ENCODE data around the gene CCR3.

CCR3 gene

DNA sequence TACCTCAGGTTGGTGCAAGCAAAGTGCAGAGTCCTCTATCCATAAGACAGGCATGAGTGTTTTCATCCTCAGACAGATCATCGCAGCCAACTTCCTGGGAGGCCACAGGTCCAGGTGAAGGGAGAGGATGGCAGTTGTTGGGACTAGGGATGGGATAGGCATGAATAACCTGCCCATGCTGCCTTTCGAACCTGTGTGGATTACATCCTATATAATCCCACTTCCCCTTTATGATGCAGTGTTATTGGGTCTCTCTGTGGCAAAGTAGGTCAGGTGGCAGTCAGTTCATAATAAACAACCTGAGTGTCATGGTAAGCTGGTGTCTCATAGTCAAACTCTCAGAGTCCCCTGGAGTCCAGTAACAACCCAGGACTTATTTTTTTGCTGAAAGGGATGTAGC lies 40.4 kb downstream of the CCR3 start:
- H3K4me1 ChIP-seq (ENCODE audit: control insufficient read depth in 1 of 2, insufficient read depth in 2 of 2, low read length in 2 of 2), result peaks cover 9 to 27% of the 10 kb centered on the region in 2 donors
- H3K36me3 ChIP-seq (ENCODE audit: control insufficient read depth in 1 of 2, insufficient read depth in 2 of 2, low read length in 2 of 2), result no peaks in the 10 kb centered on the region
- H3K9ac ChIP-seq (ENCODE audit: low read depth in 1 of 2, low read length in 2 of 2), result no peak overlapping the region
- no peak overlapping the region for H3K27ac ChIP-seq (ENCODE audit: low read depth, low read length)
- no peaks in the 10 kb centered on the region for H3K27me3 ChIP-seq (ENCODE audit: control insufficient read depth in 1 of 2, insufficient read depth in 2 of 2, low read length in 2 of 2)
- H3K9me3 ChIP-seq (ENCODE audit: control insufficient read depth in 1 of 2, low read length in 2 of 2), result peaks cover 0 to 5% of the 10 kb centered on the region in 2 donors
- H3K4me3 ChIP-seq (ENCODE audit: low read depth in 1 of 2, low read length in 2 of 2), result no peak overlapping the region

DNA sequence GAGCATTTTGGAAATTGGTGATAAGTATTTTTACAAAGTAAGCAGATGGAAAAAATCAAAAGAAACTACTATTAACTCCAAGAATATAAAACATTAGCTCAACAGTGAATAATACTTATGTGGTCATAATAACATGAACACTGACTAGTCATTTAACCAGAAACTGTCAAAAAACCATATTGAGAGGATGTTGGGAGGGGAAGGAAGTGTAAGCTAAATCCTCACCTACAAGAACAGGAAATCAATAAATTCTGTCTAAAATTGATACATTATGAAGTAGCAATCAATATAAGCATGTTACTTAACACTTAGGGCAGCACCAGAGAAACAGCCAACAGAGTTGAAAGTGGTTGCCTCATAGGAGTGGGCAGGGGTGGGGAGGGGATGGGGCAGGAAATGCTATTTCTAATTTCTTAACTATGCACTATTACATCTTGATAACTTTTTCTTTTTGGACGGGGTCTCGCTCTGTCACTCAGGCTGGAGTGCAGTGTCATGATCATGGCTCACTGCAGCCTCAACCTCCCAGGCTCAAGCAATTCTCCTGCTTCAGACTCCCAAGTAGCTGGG lies 41.7 kb downstream of the CCR3 start:
- Histone ChIP-seq H3K27ac (ENCODE audit: low read depth, low read length) (no peak overlapping the region), H3K4me1 (ENCODE audit: control insufficient read depth in 1 of 2, insufficient read depth in 2 of 2, low read length in 2 of 2) (peaks cover 9 to 21% of the 10 kb centered on the region in 2 donors), H3K9ac (ENCODE audit: low read depth in 1 of 2, low read length in 2 of 2) (no peak overlapping the region), H3K4me3 (ENCODE audit: low read depth in 1 of 2, low read length in 2 of 2) (no peak overlapping the region), H3K9me3 (ENCODE audit: control insufficient read depth in 1 of 2, low read length in 2 of 2) (peaks cover 0 to 5% of the 10 kb centered on the region in 2 donors), H3K27me3 (ENCODE audit: control insufficient read depth in 1 of 2, insufficient read depth in 2 of 2, low read length in 2 of 2) (no peaks in the 10 kb centered on the region), H3K36me3 (ENCODE audit: control insufficient read depth in 1 of 2, insufficient read depth in 2 of 2, low read length in 2 of 2) (no peaks in the 10 kb centered on the region)

DNA sequence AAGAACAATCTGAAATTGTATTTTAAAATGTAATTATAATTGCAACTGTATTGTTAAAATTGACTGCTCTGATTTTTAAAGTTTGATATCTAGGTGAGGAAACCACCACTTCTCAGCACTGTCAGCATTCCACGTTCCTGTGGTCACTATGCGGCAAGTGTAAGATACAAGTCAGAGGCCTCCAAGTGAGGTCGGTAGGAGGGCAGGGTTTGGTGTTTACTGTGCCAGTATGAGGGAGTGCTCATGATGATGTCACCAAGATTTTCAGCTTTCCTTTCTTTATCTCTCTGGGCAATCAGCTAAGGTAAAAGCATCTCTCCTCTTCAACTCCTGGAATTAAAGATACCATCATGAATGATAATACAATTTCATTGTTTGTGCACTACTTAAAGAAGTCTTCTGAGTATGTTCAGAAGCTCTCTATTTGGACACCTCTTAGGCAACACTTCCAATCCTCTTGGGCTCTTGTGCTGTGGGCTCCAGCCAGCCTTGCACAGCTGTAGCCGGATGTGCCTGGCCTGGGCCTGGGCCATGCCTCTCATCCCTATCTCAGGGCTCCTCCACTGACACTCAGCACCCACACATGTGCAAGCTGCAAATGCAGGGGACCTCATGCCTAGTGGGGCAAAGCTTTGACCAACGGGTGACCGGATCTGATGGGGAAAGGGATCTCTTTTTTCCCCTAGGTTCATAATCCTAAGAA lies 42.9 kb downstream of the CCR3 start:
- no peaks in the 10 kb centered on the region for H3K9me3 ChIP-seq (ENCODE audit: control insufficient read depth in 1 of 2, low read length in 2 of 2)
- no peak overlapping the region for H3K27ac ChIP-seq (ENCODE audit: low read depth, low read length)
- no peaks in the 10 kb centered on the region for H3K36me3 ChIP-seq (ENCODE audit: control insufficient read depth in 1 of 2, insufficient read depth in 2 of 2, low read length in 2 of 2)
- H3K9ac ChIP-seq (ENCODE audit: low read depth in 1 of 2, low read length in 2 of 2), result no peak overlapping the region
- no peak overlapping the region for H3K4me3 ChIP-seq (ENCODE audit: low read depth in 1 of 2, low read length in 2 of 2)
- H3K27me3 ChIP-seq (ENCODE audit: control insufficient read depth in 1 of 2, insufficient read depth in 2 of 2, low read length in 2 of 2), result no peaks in the 10 kb centered on the region
- peaks cover 9 to 11% of the 10 kb centered on the region in 2 donors for H3K4me1 ChIP-seq (ENCODE audit: control insufficient read depth in 1 of 2, insufficient read depth in 2 of 2, low read length in 2 of 2)

DNA sequence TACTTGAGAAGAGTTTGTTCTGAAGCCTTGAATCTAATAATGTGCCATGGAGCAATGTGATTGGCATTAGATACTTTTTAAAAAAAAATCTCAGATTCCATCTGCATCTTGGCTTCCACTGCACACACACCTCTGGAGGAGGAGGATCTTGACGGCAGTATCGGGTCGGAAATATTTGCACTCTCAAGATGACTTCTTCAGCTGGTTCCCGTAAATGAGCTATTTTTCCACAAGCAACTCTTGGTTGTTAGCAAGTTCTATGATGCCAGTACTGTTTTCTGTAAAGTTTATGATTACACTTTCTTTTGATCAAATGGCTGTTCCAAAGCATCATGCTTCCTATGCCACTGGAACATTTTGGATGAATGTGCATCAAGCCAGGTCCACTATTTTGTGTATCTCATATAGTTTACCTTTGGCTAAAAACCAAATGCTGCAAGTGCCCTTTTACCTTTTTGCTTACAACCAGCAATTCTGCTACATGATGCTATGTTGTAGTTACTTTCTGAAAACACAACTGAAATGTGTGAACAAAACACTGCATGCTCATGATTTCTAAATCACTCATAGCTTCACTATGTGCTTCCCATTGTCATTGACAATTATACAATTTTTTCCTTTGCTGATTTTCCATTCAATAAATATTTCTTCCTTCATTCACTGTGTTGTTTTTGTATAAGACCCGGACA lies 43.8 kb downstream of the CCR3 start:
- no peaks in the 10 kb centered on the region for H3K27me3 ChIP-seq (ENCODE audit: control insufficient read depth in 1 of 2, insufficient read depth in 2 of 2, low read length in 2 of 2)
- no peak overlapping the region for H3K27ac ChIP-seq (ENCODE audit: low read depth, low read length)
- H3K4me1 ChIP-seq (ENCODE audit: control insufficient read depth in 1 of 2, insufficient read depth in 2 of 2, low read length in 2 of 2), result peaks cover 8 to 9% of the 10 kb centered on the region in 2 donors

DNA sequence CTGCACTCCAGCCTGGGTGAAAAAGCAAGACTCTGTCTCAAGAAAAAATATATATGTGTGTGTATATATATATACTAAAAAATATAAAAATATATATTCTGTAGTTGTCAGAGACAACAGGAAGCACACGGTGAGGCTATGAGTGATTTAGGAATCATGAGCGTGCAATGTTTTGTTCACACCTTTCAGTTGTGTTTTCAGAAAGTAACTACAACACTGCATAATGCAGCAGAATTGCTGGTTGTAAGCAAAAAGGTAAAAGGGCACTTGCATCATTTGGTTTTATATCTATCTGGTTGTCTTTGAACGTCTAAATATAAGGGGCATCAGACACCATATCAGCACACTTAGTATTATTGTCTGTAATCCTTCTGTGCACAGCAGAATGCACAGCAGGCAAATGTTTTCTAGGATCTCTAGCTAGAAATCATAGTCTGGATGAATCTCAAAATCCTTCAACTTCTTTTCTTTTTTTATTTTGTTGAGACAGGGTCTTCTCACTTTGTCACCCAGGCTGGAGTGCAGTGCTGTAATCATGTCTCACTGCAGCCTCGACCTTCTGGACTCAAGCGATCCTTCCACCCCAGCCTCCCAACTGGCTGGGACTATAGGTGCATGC lies 44.8 kb downstream of the CCR3 start:
- Histone ChIP-seq H3K4me3 (ENCODE audit: low read depth in 1 of 2, low read length in 2 of 2) (no peak overlapping the region), H3K36me3 (ENCODE audit: control insufficient read depth in 1 of 2, insufficient read depth in 2 of 2, low read length in 2 of 2) (no peaks in the 10 kb centered on the region), H3K27me3 (ENCODE audit: control insufficient read depth in 1 of 2, insufficient read depth in 2 of 2, low read length in 2 of 2) (no peaks in the 10 kb centered on the region), H3K4me1 (ENCODE audit: control insufficient read depth in 1 of 2, insufficient read depth in 2 of 2, low read length in 2 of 2) (peaks cover 8 to 9% of the 10 kb centered on the region in 2 donors), H3K9ac (ENCODE audit: low read depth in 1 of 2, low read length in 2 of 2) (no peak overlapping the region), H3K9me3 (ENCODE audit: control insufficient read depth in 1 of 2, low read length in 2 of 2) (no peaks in the 10 kb centered on the region), H3K27ac (ENCODE audit: low read depth, low read length) (no peak overlapping the region)

More for the DNA sequence above, 43.8 kb downstream of the CCR3 start:
- Histone ChIP-seq H3K9me3 (ENCODE audit: control insufficient read depth in 1 of 2, low read length in 2 of 2) (no peaks in the 10 kb centered on the region), H3K36me3 (ENCODE audit: control insufficient read depth in 1 of 2, insufficient read depth in 2 of 2, low read length in 2 of 2) (no peaks in the 10 kb centered on the region), H3K9ac (ENCODE audit: low read depth in 1 of 2, low read length in 2 of 2) (no peak overlapping the region), H3K4me3 (ENCODE audit: low read depth in 1 of 2, low read length in 2 of 2) (no peak overlapping the region)

DNA sequence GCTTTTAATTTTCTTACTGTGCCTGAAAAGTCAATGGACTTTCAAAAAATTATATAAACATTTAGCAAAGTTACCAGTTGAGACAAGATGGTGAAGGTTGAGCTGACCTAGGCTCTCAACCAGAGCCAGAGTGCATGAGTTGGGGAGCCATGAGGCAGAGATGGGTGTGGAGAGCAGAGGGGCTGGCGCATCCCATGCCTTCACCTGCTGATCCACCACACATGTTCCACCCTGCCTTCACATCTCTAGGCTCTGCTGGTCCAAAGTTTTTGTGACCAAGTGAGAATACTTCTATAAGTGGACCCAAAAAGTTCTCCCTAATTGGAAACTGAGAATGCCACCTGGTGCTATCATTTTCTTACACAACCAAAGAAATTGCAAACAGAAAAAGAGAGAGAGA lies 47.3 kb downstream of the CCR3 start:
- Histone ChIP-seq H3K27me3 (ENCODE audit: control insufficient read depth in 1 of 2, insufficient read depth in 2 of 2, low read length in 2 of 2) (no peaks in the 10 kb centered on the region), H3K4me3 (ENCODE audit: low read depth in 1 of 2, low read length in 2 of 2) (no peak overlapping the region), H3K9me3 (ENCODE audit: control insufficient read depth in 1 of 2, low read length in 2 of 2) (no peaks in the 10 kb centered on the region), H3K27ac (ENCODE audit: low read depth, low read length) (no peak overlapping the region), H3K4me1 (ENCODE audit: control insufficient read depth in 1 of 2, insufficient read depth in 2 of 2, low read length in 2 of 2) (peaks cover 13 to 15% of the 10 kb centered on the region in 2 donors), H3K9ac (ENCODE audit: low read depth in 1 of 2, low read length in 2 of 2) (no peak overlapping the region), H3K36me3 (ENCODE audit: control insufficient read depth in 1 of 2, insufficient read depth in 2 of 2, low read length in 2 of 2) (no peaks in the 10 kb centered on the region)

DNA sequence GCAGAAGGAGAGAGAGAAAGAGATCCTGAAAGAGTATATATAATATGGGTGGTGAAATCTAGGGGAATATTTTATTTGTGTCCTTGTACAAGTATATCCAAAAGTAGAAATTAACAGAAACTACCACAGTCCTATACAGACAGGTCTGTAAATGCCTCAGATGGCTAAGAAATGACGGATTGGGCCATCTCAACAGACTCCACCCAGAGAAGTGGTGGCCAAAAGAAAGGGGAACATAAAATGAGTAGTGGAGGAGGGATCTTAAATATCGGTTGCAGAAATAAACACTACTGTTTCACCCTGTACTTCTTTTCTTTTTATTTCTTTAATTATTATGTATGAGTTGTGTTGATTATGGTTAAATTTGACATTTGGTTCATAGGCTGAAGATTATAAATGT lies 47.7 kb downstream of the CCR3 start:
- Histone ChIP-seq H3K9me3 (ENCODE audit: control insufficient read depth in 1 of 2, low read length in 2 of 2) (no peaks in the 10 kb centered on the region), H3K36me3 (ENCODE audit: control insufficient read depth in 1 of 2, insufficient read depth in 2 of 2, low read length in 2 of 2) (no peaks in the 10 kb centered on the region), H3K4me3 (ENCODE audit: low read depth in 1 of 2, low read length in 2 of 2) (no peak overlapping the region), H3K4me1 (ENCODE audit: control insufficient read depth in 1 of 2, insufficient read depth in 2 of 2, low read length in 2 of 2) (peaks cover 17 to 18% of the 10 kb centered on the region in 2 donors), H3K27ac (ENCODE audit: low read depth, low read length) (no peak overlapping the region), H3K9ac (ENCODE audit: low read depth in 1 of 2, low read length in 2 of 2) (no peak overlapping the region), H3K27me3 (ENCODE audit: control insufficient read depth in 1 of 2, insufficient read depth in 2 of 2, low read length in 2 of 2) (no peaks in the 10 kb centered on the region)

DNA sequence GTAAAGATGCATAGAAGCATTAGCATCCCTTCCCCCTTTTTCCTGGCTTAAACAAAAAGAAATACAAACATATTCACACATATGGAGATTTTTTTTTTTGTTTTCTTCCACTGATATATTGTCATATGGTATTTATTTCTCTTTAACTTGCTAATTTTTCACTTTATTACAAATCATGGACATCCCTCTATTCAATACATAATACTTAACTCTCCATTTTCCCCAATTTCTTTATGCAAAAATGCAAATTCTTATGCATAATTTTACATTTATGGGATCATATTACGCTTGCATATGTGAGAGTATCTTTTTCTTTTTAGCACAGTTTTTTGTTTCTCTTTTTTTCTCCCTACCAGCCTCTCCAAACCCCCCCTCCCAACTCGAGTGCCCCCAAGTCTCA lies 48.8 kb downstream of the CCR3 start:
- no peak overlapping the region for H3K9ac ChIP-seq (ENCODE audit: low read depth in 1 of 2, low read length in 2 of 2)
- H3K36me3 ChIP-seq (ENCODE audit: control insufficient read depth in 1 of 2, insufficient read depth in 2 of 2, low read length in 2 of 2), result no peaks in the 10 kb centered on the region

DNA sequence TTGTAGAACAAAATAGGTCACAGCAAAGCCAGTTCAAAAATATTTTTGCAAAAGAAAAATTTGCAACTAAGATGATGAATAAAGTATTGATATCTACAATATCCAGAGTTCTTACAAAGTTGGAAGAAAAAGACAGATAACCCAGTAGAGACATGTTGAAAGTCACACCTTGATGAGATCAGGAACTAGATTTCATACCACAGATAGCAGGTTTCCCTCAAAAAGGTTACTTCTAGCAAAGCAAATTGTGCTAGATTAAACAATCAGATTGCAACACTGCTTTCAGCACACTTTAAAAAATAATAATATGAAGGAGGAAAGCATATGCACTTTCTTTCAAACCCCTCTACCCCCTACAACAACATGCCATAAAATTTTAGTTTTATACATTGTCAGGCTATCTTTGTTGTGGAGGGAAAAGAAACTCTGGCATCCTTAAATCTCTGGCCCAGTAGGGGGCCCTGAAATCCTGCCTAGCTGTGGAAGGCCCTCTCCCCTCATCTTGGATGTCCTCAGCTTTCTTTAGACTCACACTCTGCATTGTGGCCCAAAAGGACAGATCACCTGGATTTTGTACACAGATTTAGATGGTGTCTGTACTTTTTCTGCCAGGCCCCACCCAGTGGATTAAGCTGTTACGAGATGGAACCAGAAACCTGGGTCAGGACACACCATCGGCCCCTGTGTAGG lies 50.9 kb downstream of the CCR3 start:
- peaks cover 20 to 21% of the 10 kb centered on the region in 2 donors for H3K4me1 ChIP-seq (ENCODE audit: control insufficient read depth in 1 of 2, insufficient read depth in 2 of 2, low read length in 2 of 2)
- H3K9ac ChIP-seq (ENCODE audit: low read depth in 1 of 2, low read length in 2 of 2), result no peak overlapping the region
- H3K36me3 ChIP-seq (ENCODE audit: control insufficient read depth in 1 of 2, insufficient read depth in 2 of 2, low read length in 2 of 2), result no peaks in the 10 kb centered on the region
- H3K4me3 ChIP-seq (ENCODE audit: low read depth in 1 of 2, low read length in 2 of 2), result no peak overlapping the region
- H3K9me3 ChIP-seq (ENCODE audit: control insufficient read depth in 1 of 2, low read length in 2 of 2), result no peaks in the 10 kb centered on the region
- no peak overlapping the region for H3K27ac ChIP-seq (ENCODE audit: low read depth, low read length)
- no peaks in the 10 kb centered on the region for H3K27me3 ChIP-seq (ENCODE audit: control insufficient read depth in 1 of 2, insufficient read depth in 2 of 2, low read length in 2 of 2)

More for the DNA sequence above, 48.8 kb downstream of the CCR3 start:
- no peaks in the 10 kb centered on the region for H3K9me3 ChIP-seq (ENCODE audit: control insufficient read depth in 1 of 2, low read length in 2 of 2)
- H3K4me1 ChIP-seq (ENCODE audit: control insufficient read depth in 1 of 2, insufficient read depth in 2 of 2, low read length in 2 of 2), result peaks cover 12 to 17% of the 10 kb centered on the region in 2 donors
- H3K4me3 ChIP-seq (ENCODE audit: low read depth in 1 of 2, low read length in 2 of 2), result no peak overlapping the region
- no peaks in the 10 kb centered on the region for H3K27me3 ChIP-seq (ENCODE audit: control insufficient read depth in 1 of 2, insufficient read depth in 2 of 2, low read length in 2 of 2)
- no peak overlapping the region for H3K27ac ChIP-seq (ENCODE audit: low read depth, low read length)
